GM12878 (cell line): ENCODE data around the gene KPNA5. TPM values are rescaled to one million over a fixed set of nuclear protein-coding genes. Genes with fewer than 3 reads are reported as not detected.
"Not testable (repeated sequence)": the region's sequence is repeated elsewhere in the genome, so short reads cannot be mapped to it uniquely, and the experiment has no call there.

ENCODE experiments used
- ATAC-seq: fragments of 200-7000 bp; cut with Tn5 transposase; 3 replicates; pipeline ENCODE4 v1.9.1; 2020; ENCODE audit warnings: mild to moderate bottlenecking, moderate library complexity
- BruUV-seq: library from RNA; stranded (reverse); fragments of 400-500 nt; replicated peaks from 2 replicates; lab custom pipeline; 2021; lab: Mats Ljungman, UMichigan
- CTCF ChIA-PET: fragments of 300-600 bp; sonication (Branson Sonifier 250); formaldehyde crosslinking; extraction: SDS; loops from one replicate; lab custom pipeline; 2021; ENCODE audit warnings: inconsistent platforms; lab: Yijun Ruan, JAX
- POLR2A ChIA-PET: fragments of 350-600 bp; formaldehyde crosslinking; extraction: SDS; loops from one replicate; lab custom pipeline; 2021; ENCODE audit warnings: inconsistent platforms; lab: Charles Lee
- RAD21 ChIA-PET: fragments of 300-600 bp; sonication (Branson Sonifier 250); formaldehyde crosslinking; loops from one replicate; lab custom pipeline; 2023; ENCODE audit warnings: antibody characterized with exemption; ENCODE audit not compliant: unreplicated experiment; lab: Charles Lee
- SMC1A ChIA-PET: fragments of 300-600 bp; sonication (Branson Sonifier 250); formaldehyde crosslinking; loops from one replicate; lab custom pipeline; 2023; ENCODE audit not compliant: unreplicated experiment, uncharacterized antibody; lab: Charles Lee
- DNase-seq: peaks from one replicate; pipeline ENCODE4 v3.0.0-alpha.2; 2011; ENCODE audit warnings: low read depth, low spot score
- FAIRE-seq: peaks from 3 replicates; lab custom pipeline; 2011; peaks lifted over from hg19 to GRCh38; lab: Jason Lieb, UNC
- H2AFZ ChIP-seq: 2 replicates; pipeline ENCODE4 v1.6.0; 2011; ENCODE audit warnings: low read depth, low read length, control low read depth; ENCODE audit not compliant: control insufficient read depth
- H3K27ac ChIP-seq: 2 replicates; pipeline ENCODE4 v1.5.1; 2011; ENCODE audit warnings: control low read depth; ENCODE audit not compliant: control insufficient read depth, insufficient read depth
- H3K27me3 ChIP-seq, 2 experiments: replicated peaks in 1 of 2; 2 replicates each; pipeline versions ENCODE4 v1.6.0 to v1.6.1; 2011; ENCODE audit warnings: low read length in 1 of 2; ENCODE audit not compliant: control insufficient read depth in 2 of 2, insufficient read depth in 2 of 2
- H3K36me3 ChIP-seq, 2 experiments: 2 replicates each; pipeline ENCODE4 v1.5.1; 2011; ENCODE audit warnings: low read length in 1 of 2; ENCODE audit not compliant: control insufficient read depth in 2 of 2, insufficient read depth in 2 of 2
- H3K4me1 ChIP-seq: 2 replicates; pipeline ENCODE4 v1.6.1; 2011; ENCODE audit warnings: mild to moderate bottlenecking, low read length, moderate library complexity, mixed read lengths; ENCODE audit not compliant: control insufficient read depth, insufficient read depth
- H3K4me2 ChIP-seq: 2 replicates; pipeline ENCODE4 v1.6.0; 2011; ENCODE audit warnings: control low read depth; ENCODE audit not compliant: control insufficient read depth, insufficient read depth
- H3K4me3 ChIP-seq: fragments of 200-600 bp; sonication (generic); 2 replicates; pipeline ENCODE4 v1.5.1; 2016
- H3K79me2 ChIP-seq: 2 replicates; pipeline ENCODE4 v1.6.0; 2011; ENCODE audit warnings: low read length; ENCODE audit not compliant: control insufficient read depth, insufficient read depth
- H3K9ac ChIP-seq: 2 replicates; pipeline ENCODE4 v1.8.0; 2011; ENCODE audit warnings: low read length, control low read depth, mixed read lengths; ENCODE audit not compliant: control insufficient read depth, insufficient read depth
- H3K9me3 ChIP-seq: replicated peaks from 3 replicates; pipeline ENCODE4 v1.5.1; 2011; ENCODE audit warnings: mild to moderate bottlenecking, low read length; ENCODE audit not compliant: control insufficient read depth, insufficient read depth
- H4K20me1 ChIP-seq: 2 replicates; pipeline ENCODE4 v1.6.0; 2011; ENCODE audit not compliant: control insufficient read depth, insufficient read depth
- WGBS: methylation state at CpG from one replicate; pipeline ENCODE4 v1.1.6; 2016; ENCODE audit warnings: low lambda C conversion rate; ENCODE audit not compliant: insufficient replicate concordance, insufficient coverage; ENCODE audit errors: missing lambda C conversion rate; 5-methylcytosine and 5-hydroxymethylcytosine counted together
- in situ Hi-C: fragments of 300-500 bp; cut with MboI; formaldehyde crosslinking; loops from 9 replicates; pipeline ENCODE4 v1.14.3; 2018; ENCODE audit warnings: mixed read lengths
- intact Hi-C: fragments of 100-400 bp; cut with micrococcal nuclease; formaldehyde crosslinking; loops from one replicate; pipeline ENCODE4 v1.14.2; 2022; ENCODE audit not compliant: unreplicated experiment
- polyA plus RNA-seq, 11 experiments: library from polyadenylated mRNA; depleted of rRNA in 4 of 11; unstranded in 6 of 11; stranded (reverse) in 5 of 11; fragments of >200 nt; fragmentation: Nextera tagmentation in 4 of 11; fragmentation: Illumina TruSeq in 1 of 11; extraction: Ambion mirVana in 4 of 11; extraction: Trizol in 1 of 11; gene quantifications; 1 replicate in 1 of 11; 2 replicates in 10 of 11; pipeline versions ENCODE4 v1.2.1 to v1.2.3, GENCODE V29; 2011 to 2016; ENCODE audit warnings: inconsistent platforms in 2 of 11, missing spikeins in 2 of 11, low read depth in 1 of 11
- total RNA-seq, 4 experiments: library from RNA; depleted of rRNA in 3 of 4; stranded (reverse); fragments of >200 nt in 3 of 4; fragmentation: Illumina TruSeq in 1 of 4; extraction: Trizol in 1 of 4; gene quantifications; 2 replicates each; pipeline versions ENCODE4 v1.2.1 to v1.2.3, GENCODE V29; 2013 to 2021
- TF ChIP-seq, protein P1 (sequence below): fragments of 450-650 bp; conservative IDR thresholded peaks from 2 replicates; pipeline ENCODE4 v1.6.1; 2017; ENCODE audit warnings: mild to moderate bottlenecking, moderate library complexity

The KPNA5 gene
- total and polyA plus RNA-seq, 10 of the 15 experiments (the other 5 are each of a cell fraction or from before 2014, with no cell fraction given) = 1.9 to 7.6 (median 4.5) TPM

DNA sequence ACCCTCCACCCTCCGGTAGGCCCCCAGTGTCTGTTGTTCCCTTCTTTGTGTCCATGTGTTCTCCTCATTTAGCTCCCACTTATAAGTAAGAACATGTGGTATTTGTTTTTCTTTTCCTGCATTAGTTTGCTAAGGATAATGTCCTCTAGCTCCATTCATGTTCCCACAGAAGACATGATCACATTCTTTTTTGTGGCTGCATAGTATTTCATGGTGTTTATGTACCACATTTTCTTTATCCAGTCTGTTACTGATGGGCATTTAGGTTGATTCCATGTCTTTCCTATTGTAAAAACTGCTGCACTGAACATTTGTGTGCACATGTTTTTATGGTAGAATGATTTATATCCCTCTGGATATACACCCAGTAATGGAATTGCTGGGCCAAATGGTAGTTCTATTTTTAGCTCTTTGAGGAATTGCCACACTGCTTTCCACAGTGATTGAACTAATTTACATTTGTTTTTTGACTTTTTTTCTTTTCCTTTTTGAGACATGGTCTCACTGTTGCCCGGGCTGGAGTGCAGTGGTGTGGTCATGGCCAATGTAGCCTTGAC is 4.5 kb downstream of the KPNA5 start:
- no peak overlapping the region for H3K27ac ChIP-seq
- POLR2A ChIA-PET = no interaction called here
- SMC1A ChIA-PET = interaction anchor here (0.9 kb wide), 1 partner anchor 20 kb away, joined by 3 read pairs; no protein-coding TSS in a partner anchor
- intact Hi-C loops = no loop called here
- RAD21 ChIA-PET = no interaction called here
- ATAC-seq = no peak
- TF ChIP-seq, protein P1, sequence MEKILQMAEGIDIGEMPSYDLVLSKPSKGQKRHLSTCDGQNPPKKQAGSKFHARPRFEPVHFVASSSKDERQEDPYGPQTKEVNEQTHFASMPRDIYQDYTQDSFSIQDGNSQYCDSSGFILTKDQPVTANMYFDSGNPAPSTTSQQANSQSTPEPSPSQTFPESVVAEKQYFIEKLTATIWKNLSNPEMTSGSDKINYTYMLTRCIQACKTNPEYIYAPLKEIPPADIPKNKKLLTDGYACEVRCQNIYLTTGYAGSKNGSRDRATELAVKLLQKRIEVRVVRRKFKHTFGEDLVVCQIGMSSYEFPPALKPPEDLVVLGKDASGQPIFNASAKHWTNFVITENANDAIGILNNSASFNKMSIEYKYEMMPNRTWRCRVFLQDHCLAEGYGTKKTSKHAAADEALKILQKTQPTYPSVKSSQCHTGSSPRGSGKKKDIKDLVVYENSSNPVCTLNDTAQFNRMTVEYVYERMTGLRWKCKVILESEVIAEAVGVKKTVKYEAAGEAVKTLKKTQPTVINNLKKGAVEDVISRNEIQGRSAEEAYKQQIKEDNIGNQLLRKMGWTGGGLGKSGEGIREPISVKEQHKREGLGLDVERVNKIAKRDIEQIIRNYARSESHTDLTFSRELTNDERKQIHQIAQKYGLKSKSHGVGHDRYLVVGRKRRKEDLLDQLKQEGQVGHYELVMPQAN = no peak
- TF ChIP-seq, all 136 proteins: peak for 0
- Histone ChIP-seq H3K4me1 (no peaks in the 10 kb centered on the region), H3K4me2 (no peak overlapping the region), H2AFZ (no peak overlapping the region), H3K79me2 (peaks cover 32% of the 10 kb centered on the region), H4K20me1 (no peaks in the 10 kb centered on the region), H3K36me3 (no peaks in the 10 kb centered on the region), H3K9me3 (peaks cover 2% of the 10 kb centered on the region; the same call in 2 of the 3 replicates), H3K9ac (no peak overlapping the region), H3K27me3 (no peaks in the 10 kb centered on the region), H3K4me3 (no peak overlapping the region)
- no peak for DNase-seq
- in situ Hi-C loops = no loop called here
- CTCF ChIA-PET = no interaction called here
- BruUV-seq = no TSS peak
- no peak for FAIRE-seq
- WGBS = 100% methylated on average over 2 of the region's 2 CpGs

DNA sequence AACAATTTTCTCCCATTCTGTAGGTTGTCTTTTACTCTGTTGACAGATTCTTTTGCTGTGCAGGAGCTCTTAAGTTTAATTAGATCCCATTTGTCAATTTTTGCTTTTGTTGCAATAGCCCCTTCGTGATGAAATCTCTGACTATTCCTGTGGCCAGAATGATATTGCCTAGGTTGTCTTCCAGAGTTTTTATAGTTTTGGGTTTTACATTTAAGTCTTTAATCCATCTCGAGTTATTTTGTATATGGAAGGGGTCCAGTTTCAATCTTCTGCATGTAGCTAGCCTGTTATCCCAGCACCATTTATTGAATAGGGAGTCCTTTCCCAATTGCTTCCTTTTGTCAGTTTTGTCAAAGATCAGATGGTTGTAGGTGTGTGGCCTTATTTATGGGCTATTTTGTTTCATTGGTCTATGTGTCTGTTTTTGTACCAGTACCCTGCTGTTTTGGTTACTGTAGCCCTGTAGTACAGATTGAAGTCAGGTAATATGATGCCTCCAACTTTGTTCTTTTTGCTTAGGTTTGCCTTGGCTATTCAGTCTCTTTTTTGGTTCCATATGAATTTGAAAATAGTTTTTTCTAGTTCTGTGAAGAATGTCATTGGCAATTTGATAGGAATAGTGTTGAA is 5.6 kb downstream of the KPNA5 start:
- H3K4me3 ChIP-seq, H3K4me1 ChIP-seq, ATAC-seq, H3K4me2 ChIP-seq, H3K9me3 ChIP-seq, H3K9ac ChIP-seq, H4K20me1 ChIP-seq, H2AFZ ChIP-seq, CTCF ChIA-PET, DNase-seq, BruUV-seq, RAD21 ChIA-PET, in situ Hi-C loops, SMC1A ChIA-PET, H3K27ac ChIP-seq, intact Hi-C loops, FAIRE-seq, POLR2A ChIA-PET, H3K27me3 ChIP-seq, H3K36me3 ChIP-seq: not testable (repeated sequence)
- 100% methylated on average over 2 of the region's 2 CpGs for WGBS
- peaks cover 28% of the 10 kb centered on the region for H3K79me2 ChIP-seq
